HG02870 (cell line): ENCODE data around the gene ANKRD62.

ENCODE experiments used
- ATAC-seq: cut with Tn5 transposase; IDR thresholded peaks from one replicate; pipeline ENCODE4 v1.9.1; 2021; ENCODE audit warnings: mild to moderate bottlenecking, moderate library complexity; ENCODE audit not compliant: unreplicated experiment

ANKRD62 gene

DNA sequence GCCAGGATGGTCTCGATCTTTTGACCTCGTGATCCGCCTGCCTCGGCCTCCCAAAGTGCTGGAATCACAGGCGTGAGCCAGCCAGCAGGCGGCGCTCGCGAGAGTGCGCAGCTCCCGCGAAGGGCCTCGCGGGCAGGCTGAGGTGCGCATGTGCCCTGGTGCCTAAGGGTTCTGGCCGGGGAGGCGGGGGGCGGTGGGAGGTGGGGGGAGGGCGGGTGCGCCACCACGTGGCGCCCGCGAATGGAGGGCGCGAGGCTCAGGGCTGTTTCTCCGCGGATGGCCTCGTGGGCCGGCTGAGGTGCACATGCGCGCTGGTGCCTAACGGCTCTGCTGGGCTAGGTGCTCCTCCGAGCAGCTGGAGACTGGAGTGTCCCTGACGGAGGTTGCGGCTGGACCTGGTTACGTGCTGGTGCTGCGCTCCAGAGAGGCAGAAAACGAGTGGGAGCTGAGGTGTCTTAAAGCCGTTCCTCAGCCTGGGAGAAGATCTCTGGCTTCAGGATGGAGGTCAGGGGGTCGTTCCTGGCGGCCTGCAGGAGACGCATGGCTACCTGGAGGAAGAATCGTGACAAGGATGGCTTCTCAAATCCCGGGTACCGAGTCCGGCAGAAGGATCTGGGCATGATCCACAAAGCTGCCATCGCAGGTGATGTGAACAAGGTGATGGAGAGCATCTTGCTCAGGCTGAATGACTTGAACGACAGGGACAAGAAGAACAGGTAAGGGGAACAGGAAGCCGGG, at the start of gene ANKRD62:
Gene ANKRD62, plus strand, starts transcription at position 324 of the 738 bp plus-strand sequence. Its CDS starts 175 bp downstream, at position 499.
- no peak for ATAC-seq

GRCh38 chr18:12044591-12044990, 49.1 kb upstream of the ANKRD62 start:
- ATAC-seq, result no peak

DNA sequence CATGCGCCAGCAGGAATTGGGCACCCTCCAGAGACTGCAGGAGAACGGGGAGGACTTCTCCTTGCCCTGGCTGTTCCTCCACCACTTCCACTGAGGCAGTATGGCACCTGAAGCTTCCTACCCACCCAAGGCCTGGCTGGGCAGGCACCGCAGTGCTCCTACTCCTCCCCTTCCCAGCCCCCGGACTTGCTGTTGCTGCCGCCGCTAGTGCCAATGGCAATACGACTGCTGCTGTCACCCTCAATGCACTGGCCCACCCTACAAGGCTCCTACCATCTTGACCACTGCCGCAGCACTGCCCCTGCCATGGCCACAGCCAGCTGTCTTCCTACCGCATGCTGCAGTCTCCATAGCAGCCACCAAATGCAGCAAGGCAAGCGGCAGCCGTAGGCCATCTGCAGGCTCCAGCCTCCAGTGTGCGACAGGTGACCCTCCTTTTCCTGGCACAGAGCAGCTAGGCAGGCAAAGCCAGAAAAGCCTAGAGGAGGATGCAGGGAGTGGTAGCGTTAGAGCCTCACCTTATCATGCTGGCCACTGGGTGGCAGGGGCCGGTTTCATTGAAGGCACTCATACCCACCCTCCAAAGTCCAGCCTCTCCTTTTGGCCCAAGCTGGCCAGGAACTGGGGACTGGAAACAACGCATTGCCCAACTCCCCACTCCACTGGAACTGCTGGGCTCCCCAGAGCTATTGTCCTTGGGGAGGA, 47.4 kb upstream of the ANKRD62 start:
- no peak for ATAC-seq

- ATAC-seq, result no peak
Measured at GRCh38 chr18:12046751-12047335, 46.8 kb upstream of the ANKRD62 start.

- no peak for ATAC-seq
Measured at GRCh38 chr18:12048010-12048826, 45.4 kb upstream of the ANKRD62 start.

GRCh38 chr18:12048827-12049175, 44.8 kb upstream of the ANKRD62 start:
- no peak for ATAC-seq

DNA sequence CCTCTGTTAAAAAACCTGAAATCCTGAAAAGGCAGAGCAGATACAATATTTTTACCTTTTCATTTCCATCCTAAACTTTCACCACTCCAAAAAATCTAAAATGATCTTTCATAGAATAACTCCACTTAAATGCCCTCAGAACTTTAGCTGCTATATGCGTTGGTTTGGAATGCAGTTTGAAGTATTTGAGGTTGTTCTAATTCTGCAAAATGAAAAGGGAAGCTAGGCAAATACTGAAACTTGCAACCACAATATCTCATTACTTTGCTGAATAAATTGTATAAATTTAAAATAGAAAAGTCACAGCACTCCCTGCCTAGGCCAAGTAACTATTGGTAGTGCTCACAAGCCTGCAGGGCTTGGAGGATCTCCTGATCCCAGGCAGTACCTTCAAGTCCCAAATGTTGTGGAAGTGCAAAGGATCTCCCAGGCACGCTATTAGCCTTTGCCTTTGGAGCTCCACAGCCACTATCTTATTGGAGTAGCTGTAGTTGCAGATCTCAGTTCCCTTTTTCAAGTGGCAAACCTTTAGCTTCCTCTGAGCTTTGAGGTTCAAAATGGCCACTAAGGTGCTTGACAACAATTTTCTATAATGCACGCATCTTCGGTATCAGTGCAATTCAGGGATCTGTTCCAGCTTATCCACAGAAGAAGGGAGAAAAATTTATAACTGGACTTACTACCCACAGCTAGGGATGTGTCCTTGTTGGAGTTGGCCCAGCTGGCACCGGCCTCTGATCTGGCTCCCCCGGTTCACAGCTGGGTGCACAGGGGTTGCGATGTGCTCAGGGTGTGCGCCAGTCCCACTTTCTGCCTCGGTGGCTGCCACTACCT, 43.4 kb upstream of the ANKRD62 start:
- ATAC-seq, result peak; percentile 90

DNA sequence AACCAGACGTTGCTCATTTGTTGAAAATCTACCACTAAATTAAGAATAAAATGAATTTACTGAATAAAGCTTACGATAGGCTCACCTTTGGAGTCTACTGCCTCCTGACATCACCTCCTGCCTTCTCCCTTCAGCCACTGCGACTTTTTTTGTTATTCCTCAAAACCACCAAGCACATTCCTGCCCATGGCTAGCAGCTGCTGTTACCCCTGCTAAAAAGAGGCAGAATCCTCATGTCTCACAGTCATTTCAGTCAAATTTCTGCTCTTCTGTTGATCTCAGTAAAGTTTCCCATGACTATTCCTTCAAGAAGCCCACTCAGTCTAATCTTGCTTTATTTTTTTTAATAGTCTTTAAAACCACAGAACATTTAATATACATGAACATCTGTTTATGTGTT, 40.8 kb upstream of the ANKRD62 start:
- ATAC-seq, result no peak

GRCh38 chr18:12053289-12053688, 40.4 kb upstream of the ANKRD62 start:
- peak; percentile 50 for ATAC-seq

DNA sequence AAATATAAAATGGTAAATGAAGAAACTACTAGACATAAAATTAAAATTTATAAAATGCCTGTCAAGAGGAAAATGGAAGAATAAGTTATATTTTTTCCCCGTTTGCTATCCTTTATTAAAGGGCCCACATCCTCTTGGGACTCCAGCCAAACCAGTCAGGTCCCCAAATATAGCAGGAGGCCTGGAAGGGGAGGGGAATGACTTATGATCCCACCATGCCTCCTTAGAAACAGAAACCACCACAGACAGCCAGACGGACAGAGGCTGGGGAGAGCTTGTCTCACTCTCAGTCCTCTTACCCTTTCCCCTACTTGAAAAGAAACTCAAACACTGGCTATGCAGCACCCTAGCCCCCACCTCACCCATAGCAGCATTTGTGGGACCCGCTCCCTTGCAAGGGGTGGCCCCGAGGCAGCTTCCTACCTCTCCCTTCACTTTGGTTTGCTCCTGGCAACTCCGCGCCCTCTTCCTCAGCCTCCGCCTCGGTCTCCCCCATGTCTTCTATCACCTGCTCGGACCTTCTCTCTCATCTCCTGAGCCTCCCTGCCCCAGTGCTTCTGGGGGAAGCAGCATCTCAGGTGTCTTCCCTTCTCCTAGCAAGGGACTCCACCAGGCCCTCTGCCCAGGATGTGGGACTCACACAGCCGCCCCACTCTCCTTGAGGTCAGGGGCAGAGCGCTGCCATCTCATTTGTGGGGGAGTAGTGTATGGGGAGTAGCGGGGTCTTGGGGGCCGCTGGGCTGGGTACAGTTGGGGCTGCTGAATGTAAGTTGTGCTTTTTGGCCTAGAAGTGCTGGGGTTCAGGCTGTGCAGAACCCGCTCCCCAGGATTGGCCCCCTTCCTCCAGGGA, 37.4 kb upstream of the ANKRD62 start:
- ATAC-seq, result no peak

- ATAC-seq, result no peak
Measured at GRCh38 chr18:12056884-12057402, 36.7 kb upstream of the ANKRD62 start.

- ATAC-seq, result no peak
Measured at GRCh38 chr18:12057419-12058039, 36.1 kb upstream of the ANKRD62 start.

DNA sequence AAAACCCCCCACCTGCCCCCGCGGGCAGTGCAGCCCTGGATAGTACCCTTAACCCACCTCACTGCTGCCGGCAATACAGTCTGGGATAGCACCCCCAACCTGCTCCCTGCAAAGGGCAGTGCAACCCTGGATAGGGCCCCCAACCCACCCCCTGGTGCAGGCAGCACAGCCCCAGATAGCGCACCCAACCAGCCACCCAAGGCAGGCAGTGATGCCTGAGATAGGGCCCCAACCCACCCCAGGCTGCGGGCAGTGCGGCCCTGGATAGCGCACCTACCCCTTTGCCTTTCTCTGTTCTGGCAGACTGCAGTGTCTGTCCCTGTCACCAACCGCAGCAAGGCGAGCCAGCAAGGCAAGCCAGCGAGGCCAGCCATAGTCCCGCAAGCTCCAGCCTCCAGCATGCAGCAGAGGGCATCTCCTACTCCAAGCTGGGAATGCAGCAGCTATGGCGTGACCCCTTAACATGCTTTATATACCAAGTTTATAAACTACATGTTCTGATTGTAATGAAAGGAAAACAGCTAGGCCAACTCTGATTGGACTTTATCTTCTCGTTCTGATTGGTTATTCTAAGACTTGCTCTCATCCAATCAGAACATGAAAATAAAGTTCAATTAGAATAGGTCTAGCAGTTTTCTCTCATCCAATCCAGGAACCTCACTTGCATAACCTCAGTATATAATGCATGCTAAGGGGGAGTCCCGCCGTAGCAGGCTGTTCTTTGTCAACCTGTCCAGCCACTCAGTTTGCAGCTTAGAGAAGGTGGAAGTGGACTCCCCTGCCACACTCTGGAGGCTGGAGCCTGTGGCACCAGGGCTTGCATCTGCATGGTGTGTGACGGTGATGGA, 34.1 kb upstream of the ANKRD62 start:
- no peak for ATAC-seq

DNA sequence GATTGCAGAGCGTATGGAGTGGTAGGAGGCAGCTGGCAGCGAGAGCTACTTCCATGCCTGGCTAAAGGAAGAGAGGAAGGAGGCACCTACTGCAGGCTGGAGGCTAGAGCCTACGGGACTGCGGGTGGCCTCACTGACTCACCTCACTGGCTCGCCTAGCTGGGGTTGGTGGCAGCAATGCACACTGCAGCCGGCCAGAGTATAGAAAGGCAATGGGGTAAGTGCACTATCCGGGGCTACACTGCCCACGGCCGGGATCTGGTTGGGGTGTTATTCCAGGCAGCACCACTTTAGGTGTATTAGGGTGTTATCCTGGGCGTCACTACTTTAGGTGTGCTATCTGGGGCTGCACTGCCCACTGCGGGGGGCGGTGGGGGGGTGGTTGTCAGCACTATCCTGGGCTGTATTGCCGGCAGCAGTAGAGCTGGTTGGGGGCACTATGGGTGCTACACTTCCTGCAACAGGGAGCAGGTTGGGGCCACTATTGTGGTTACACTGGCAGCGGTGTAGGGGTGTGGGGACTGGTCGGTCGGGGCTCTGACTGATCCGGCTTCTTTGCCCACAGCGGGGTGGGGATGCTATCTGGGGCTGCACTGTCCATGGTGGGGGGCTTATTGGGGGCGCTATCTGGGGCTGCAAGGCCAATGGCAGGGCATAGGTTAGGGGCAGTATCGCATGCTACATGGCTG, 33.3 kb upstream of the ANKRD62 start:
- ATAC-seq, result no peak

- no peak for ATAC-seq
Measured at GRCh38 chr18:12061685-12062084, 32.0 kb upstream of the ANKRD62 start.

GRCh38 chr18:12062974-12063373, 30.7 kb upstream of the ANKRD62 start:
- no peak for ATAC-seq

GRCh38 chr18:12064086-12064763, 29.4 kb upstream of the ANKRD62 start:
- ATAC-seq, result no peak
